NCI-H526 treated with DMSO at 0.1 percent for 48 hours (cell line): ENCODE results near the gene RLF.
A peak's percentile ranks its signal among the peaks of the same experiment; 100 is the strongest.

ENCODE experiments used
- DNase-seq: peaks from one replicate; lab custom pipeline; 2025; lab: John Stamatoyannopoulos, UW

Gene RLF

GRCh38 chr1:40161125-40161887 lies at the start of gene RLF:
Gene RLF, plus strand, starts transcription at chr1:40161387. Its CDS starts 13 bp downstream, at chr1:40161400.
- DNase-seq: peak; percentile 97

GRCh38 chr1:40114400-40114799 lies 46.8 kb upstream of the RLF start:
- no peak for DNase-seq

- no peak for DNase-seq
Measured at GRCh38 chr1:40120128-40120527, 41.1 kb upstream of the RLF start.

- no peak for DNase-seq
Measured at GRCh38 chr1:40122855-40123254, 38.3 kb upstream of the RLF start.

- DNase-seq: no peak
Measured at GRCh38 chr1:40130892-40131291, 30.3 kb upstream of the RLF start.

- no peak for DNase-seq
Measured at GRCh38 chr1:40132383-40133311, 28.5 kb upstream of the RLF start.

GRCh38 chr1:40133312-40133665 lies 27.9 kb upstream of the RLF start:
- no peak for DNase-seq

GRCh38 chr1:40133839-40134238 lies 27.3 kb upstream of the RLF start:
- no peak for DNase-seq

- DNase-seq: no peak
Measured at GRCh38 chr1:40140211-40140973, 20.8 kb upstream of the RLF start.

GRCh38 chr1:40141878-40142535 lies 19.2 kb upstream of the RLF start:
- no peak for DNase-seq

GRCh38 chr1:40143891-40144575 lies 17.2 kb upstream of the RLF start:
- peak; percentile 70 for DNase-seq

GRCh38 chr1:40151457-40152079 lies 9.6 kb upstream of the RLF start:
- no peak for DNase-seq

- DNase-seq: peak; percentile 58
Measured at GRCh38 chr1:40153073-40153770, 8.0 kb upstream of the RLF start.

- DNase-seq: no peak
Measured at GRCh38 chr1:40155135-40155534, 6.1 kb upstream of the RLF start.

- no peak for DNase-seq
Measured at GRCh38 chr1:40155910-40156309, 5.3 kb upstream of the RLF start.

- DNase-seq: no peak
Measured at GRCh38 chr1:40160806-40161124, 422 bp upstream of the RLF start.

- DNase-seq: no peak
Measured at GRCh38 chr1:40161888-40162397, 756 bp downstream of the RLF start.

- DNase-seq: no peak
Measured at GRCh38 chr1:40162753-40163441, 1.7 kb downstream of the RLF start.

- no peak for DNase-seq
Measured at GRCh38 chr1:40167317-40167716, 6.1 kb downstream of the RLF start.

GRCh38 chr1:40171036-40171435 lies 9.8 kb downstream of the RLF start:
- no peak for DNase-seq
